COLO668 (cell line): Measurements from ENCODE around the gene FBXO27.
"Not testable (repeated sequence)": the region's sequence is repeated elsewhere in the genome, so short reads cannot be mapped to it uniquely, and the experiment has no call there.

Experiments
- DNase-seq: peaks from one replicate; lab custom pipeline; 2025; ENCODE audit not compliant: unreplicated experiment; lab: John Stamatoyannopoulos, UW

FBXO27 gene

DNA sequence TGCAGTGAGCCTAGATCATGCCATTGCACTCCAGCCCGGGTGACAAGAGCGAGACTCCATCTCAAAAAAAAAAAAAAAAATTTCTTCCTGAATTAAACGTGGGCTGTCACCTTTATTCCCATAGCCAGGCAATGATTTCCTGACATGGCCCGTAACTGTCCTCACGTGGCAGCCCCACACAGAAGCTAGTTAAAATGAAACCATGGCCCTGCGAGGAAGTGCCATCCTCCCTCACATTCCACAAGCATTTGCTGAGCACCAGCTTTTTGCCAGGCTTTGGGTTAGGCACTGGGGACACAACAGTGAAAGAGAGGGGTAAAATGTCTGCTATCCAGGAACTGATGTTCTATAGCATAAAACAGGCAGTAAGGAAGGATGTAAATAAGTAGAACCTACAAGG, 13.2 kb upstream of the FBXO27 start:
- DNase-seq = no peak

DNA sequence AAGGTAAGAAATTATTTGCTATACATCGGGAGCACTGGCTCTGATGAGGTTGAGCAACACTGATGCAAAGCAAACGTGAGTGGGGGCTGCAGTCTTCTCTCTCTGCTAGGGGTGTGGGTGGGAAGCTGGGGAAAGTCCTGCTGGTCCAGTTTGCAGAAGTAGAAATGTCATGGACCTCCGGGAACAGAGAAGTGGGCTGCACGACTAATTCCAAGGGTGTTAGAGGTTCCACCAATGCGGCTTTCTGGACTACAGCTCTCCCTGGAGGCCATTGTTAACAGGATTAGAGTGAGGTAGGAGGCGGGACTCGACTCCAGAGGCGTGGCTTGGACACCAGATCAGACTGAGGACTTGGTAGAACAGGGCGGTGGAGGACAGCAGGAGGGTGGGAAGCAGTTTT, 5.7 kb upstream of the FBXO27 start:
- no peak for DNase-seq

DNA sequence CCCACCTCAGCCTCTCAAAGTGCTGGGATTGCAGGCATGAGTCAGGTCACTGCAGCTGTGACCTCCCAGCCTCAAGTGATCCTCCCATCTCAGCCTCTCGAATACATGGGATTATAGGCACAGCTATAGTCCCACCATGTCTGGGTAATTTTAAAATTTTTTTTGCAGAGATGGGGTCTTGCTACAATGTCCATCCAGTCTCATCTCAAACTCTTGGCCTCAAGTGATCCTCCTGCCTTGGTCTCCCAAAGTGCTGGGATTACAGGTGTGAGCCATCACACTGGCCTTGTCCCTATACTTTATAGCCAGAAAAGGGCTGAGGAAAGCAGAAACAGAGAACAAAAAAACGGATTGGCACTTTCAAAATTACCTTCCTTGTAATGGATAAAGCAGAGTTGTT, 4.8 kb upstream of the FBXO27 start:
- no peak for DNase-seq

DNA sequence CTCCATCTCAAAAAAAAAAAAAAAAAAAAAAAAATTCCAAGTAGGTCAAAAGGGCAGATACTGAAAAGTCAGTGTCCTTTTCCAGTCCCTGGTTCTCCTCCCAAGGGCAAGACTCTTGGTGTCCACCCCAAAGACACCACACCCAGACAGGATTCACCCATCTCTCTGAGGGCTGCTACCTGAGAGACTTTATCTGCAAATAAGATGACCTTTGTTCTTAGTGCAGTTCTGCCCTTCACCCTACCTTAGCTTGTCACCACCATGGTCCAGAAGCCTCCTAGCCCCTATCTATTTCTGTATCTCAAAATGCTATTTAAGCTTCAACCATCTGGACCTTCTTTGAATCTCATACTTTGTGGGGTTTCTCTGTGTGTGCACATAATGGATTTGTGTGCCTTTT, 4.2 kb upstream of the FBXO27 start:
- no peak for DNase-seq

DNA sequence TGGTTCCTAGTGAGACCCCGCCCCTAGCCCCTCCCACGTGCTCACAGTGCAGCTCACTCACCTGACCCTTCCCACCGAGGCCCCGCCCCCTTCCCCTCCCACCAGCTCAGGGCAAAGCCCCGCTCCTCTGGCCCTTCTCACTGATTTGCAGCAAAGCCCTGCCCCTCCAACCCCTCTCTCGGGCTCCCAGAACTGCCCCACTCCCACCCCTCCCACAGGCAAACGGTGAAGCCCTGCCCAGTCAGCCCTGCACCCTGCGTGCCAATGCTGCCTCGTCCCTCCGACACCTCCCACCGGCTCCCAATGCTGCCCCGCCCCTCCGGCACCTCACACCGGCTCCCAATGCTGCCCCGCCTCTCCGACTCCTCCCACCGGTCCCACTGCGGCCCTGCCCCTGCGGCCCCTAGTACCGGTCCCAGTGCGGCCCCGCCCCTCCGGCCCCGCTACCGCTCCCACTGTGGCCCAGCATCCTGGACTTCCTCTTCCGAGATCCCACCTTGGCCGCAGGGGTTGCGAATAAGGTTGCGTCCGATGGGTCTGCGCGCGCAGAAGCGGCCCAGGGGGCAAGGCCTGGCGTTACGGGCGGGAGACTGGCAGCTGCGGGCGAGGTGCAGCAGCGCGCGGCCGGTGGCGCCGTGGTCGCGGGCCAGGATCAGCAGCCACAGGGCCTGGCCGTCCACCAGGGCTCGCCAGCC, 834 bp downstream of the FBXO27 start:
- peak; percentile 88 for DNase-seq

DNA sequence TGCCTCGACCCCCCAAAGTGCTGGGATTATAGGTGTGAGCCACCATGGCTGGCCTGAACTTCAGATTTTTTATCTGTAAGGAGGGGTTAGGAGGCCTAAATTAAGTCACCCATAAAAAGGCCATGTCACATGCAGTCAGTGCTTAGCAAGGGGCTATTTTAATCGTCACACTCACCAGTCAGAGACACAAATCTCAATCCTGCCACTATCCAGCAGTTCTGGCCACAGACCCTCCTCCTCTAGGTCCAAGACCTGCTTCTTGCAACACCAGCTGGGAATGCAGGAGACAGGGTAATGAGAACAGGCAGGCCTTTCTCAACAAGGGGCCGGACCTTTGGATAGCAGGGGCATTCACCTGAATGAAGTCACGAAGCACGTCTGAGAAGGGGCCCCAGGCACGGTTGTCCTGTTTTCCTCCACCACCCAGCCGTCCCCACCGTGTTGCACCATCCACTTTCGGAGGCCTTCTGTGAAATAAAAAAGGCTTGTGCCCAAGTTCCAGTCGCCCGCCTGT, 1.4 kb downstream of the FBXO27 start:
- no peak for DNase-seq

DNA sequence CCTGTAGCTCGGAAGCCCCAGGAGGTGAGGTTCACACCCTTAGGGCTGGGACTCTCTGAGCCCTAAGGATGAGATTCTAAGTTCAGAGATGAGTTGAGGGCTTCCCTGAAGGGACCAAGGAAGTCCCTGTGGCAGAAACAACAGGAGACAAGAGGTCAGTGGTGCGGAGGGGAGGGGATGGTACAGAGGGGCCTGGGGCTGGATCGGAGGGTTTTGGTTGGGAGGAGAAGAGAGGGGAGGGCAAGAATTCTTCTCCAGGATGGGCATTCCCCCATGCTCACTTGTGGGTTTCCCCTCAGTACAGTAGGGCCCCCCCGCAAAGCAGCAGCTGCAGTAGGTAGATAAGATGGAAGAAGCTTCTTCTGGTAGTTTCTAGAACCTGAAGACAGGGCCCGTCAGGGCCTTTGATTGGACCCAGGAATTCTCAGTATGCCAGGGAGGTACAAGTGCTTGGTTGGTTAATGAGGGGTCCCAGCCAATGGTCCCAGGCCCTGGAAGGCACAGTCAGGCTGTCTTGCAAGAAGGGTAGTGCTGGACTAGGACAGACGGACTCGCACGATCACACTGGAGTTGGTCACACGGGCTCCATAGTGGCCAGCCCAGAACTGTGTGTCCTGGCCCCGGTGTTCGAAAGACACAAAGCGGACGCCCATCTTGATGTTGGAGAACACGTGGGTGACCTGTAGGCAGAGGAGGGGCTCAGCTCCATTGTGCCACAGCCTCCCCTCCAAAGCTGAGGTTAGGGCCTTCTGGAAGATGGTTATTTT, 7.3 kb downstream of the FBXO27 start:
- DNase-seq = no peak

- no peak for DNase-seq
Measured at GRCh38 chr19:39021063-39021462, 11.3 kb downstream of the FBXO27 start.

DNA sequence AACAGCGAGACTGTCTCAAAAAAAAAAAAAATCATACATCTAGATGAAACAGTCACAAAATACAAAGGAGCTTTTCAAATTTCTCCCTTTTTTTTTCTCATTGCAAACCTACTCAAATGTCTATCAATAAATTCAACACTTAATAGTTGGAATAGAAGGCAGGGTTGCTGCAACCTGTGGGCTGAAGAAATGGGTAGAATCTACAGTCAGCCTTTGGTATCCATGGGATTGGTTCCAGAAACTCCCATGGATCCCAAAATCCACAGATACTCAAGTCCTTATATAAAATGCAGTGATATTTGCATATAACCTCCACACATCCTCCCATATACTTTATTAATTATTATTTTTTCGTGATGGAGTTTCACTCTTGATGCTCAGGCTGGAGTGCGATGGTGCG, 14.7 kb downstream of the FBXO27 start:
- DNase-seq = no peak

GRCh38 chr19:39017026-39017425, 15.3 kb downstream of the FBXO27 start:
- DNase-seq = no peak

DNA sequence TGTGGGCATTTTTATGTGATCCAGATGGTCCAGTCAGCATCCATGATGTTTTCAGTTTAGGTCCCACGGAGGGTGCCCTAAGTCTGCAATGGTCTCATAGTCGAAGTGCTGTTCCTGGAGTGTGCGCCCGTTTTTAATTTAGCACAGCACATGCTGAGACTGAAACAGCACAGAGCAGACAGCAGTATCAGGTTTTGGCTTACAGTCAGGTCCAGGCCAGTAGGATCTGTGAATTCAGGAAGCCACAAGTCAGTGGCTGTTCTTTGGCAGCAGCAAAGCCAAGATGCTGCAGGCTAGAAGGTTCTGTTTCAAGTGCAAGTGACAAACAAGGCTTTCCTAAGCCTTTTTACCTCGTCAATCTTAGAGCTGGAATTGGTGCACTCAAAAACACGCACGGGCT, 18.3 kb downstream of the FBXO27 start:
- no peak for DNase-seq

DNA sequence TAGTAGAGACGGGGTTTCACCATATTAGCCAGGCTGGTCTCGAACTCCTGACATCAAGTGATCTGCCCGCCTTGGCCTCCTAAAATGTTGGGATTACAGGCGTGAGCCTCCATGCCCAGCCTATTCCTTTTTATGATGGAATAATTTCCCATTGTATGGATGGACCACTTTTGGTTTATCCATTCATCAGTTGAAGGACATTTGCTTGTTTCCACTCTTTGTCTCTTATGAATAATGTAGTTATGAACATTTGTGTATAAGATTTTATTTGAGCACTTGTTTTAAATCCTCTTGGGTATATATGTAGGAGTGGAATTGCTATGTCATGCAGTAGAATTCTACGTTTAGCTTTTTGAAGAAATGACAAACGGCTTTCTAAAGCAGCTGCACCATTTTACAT, 23.3 kb downstream of the FBXO27 start:
- DNase-seq = no peak

- no peak for DNase-seq
Measured at GRCh38 chr19:39008137-39008536, 24.2 kb downstream of the FBXO27 start.

DNA sequence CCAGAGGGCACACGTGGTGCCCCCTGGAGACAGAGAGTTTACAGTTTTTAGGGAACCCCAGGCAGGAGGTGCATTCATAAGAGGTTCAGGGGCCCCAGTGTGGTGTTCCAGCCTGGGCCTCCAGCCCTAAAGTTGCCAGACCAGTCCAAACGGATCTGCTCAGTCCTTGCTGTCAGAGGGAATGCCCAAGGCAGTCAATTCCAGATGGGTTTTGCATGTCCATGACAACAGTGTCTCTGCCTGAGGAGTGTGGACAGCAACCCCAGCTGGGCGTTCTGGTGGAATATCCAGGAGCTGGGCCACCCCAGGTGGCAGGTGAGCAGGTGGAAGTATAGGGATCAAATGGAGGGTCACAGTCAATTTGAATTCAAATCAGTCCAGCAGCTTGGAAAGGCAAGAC, 25.3 kb downstream of the FBXO27 start:
- peak; percentile 6 for DNase-seq

DNA sequence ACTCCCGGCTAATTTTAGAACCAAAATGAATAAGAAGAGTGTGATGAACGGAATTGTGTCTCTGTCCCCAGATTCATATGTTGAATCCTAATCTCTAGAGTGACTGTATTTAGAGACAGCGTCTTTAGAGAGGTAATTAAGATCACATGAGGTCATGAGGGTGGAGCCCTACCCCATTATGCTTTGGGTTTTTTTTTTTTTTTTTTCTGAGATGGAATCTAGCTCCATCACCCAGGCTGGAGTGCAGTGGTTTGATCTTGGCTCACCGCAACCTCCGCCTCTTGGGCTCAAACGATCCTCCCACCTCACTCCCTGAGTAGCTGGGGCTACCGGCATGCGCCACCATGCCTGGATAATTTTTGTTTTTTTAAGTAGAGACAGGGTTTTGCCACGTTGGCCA, 27.9 kb downstream of the FBXO27 start:
- no peak for DNase-seq

GRCh38 chr19:39003796-39004195, 28.6 kb downstream of the FBXO27 start:
- no peak for DNase-seq

DNA sequence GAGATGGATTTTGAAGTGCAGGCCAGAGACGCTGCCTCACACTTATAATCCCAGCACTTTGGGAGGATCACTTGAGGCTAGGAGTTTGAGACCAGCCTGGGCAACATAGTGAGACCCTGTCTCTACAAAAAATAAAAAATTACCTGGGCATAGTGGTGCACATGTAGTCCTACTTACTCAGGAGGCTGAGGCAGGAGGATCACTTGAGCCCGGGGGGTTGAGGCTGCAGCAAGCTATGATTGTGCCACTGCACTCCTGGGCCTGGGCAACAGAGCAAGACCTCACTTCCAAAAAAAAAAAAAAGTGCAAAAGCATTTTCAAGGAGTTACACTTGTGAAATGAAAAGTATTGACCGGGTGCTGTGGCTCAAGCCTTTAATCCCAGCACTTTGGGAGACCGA, 29.2 kb downstream of the FBXO27 start:
- DNase-seq = no peak

GRCh38 chr19:39001041-39001440, 31.3 kb downstream of the FBXO27 start:
- DNase-seq = no peak

- not testable (repeated sequence) for DNase-seq
Measured at GRCh38 chr19:38997576-38997975, 34.8 kb downstream of the FBXO27 start.

DNA sequence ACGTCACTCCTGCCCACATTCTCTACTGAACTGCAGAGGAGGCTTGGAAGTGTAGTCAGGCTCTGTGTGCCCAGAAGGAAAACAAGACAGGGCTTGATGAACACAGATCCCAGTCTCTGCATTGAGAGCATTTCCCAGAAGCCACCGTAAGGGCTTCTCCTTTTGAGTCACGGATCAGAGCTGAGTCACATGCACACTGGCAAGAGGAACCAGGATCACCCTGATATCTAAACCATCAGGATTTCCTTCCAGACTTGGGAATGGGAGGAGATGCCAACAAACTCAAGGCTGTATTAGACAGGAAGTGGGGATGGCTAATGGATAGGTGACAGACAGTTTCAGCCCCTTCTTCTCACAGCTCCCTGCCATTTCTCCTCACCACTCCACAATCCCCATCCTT, 39.1 kb downstream of the FBXO27 start:
- no peak for DNase-seq

- DNase-seq = no peak
Measured at GRCh38 chr19:38990949-38991697, 41.2 kb downstream of the FBXO27 start.

GRCh38 chr19:38989614-38990013, 42.7 kb downstream of the FBXO27 start:
- not testable (repeated sequence) for DNase-seq
